Prostate gland (tissue), 2 donors: Measurements from ENCODE around the gene TBX5.

Source experiments
- POLR2A ChIP-seq: fragments of 450-650 bp; IDR thresholded peaks from one replicate; pipeline ENCODE4 v1.6.1; 2016; ENCODE audit warnings: antibody characterized with exemption, mild to moderate bottlenecking
- TF ChIP-seq, protein P1 (sequence below), 4 experiments: fragments of 200-600 bp in 2 of 4; fragments of 450-650 bp in 2 of 4; sonication (generic) in 2 of 4; IDR thresholded peaks; 1 replicate in 3 of 4; 2 replicates in 1 of 4; pipeline ENCODE4 v1.5.1; 2016 to 2019; ENCODE audit warnings: antibody characterized with exemption in 4 of 4, mild to moderate bottlenecking in 2 of 4, moderate library complexity in 2 of 4

DNA sequence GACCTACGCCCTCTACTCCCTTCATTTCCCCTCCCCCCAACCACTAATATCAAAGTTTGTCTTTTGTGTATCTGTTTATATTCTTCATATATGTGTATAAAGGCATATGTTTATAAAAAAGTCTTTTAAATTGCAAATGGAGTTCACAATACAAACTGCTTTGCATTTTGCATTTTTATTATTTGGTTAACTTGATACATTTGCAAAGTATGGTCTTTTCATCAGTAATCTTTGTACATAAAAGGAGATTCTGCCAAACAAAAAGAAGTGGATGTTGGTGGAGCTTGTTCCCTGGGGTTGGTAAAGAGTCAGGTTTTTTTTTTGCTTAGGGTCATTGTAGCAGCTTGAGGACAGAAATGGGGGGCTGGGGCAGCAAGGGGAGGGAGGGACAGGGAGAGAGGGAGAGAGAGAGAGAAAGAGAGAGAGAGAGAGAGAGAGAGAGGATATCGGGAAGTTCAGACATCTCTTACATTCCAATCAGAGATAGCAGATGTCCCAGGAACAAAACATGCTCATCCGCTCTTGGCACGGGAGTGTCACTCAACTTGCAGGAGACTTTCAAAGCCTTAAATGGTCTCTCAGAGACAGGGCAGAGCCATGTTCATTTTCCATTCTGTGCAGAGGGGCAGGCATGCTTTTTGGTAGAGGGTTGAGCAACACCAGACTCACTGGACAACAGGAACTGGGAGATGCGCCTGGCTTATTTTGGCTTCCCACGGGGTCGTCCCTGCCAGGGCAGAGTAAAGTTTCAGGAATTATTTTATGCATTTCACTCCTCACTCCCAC is 44.8 kb upstream of the TBX5 start:
- TF ChIP-seq POLR2A, result no peak
- TF ChIP-seq, protein P1, sequence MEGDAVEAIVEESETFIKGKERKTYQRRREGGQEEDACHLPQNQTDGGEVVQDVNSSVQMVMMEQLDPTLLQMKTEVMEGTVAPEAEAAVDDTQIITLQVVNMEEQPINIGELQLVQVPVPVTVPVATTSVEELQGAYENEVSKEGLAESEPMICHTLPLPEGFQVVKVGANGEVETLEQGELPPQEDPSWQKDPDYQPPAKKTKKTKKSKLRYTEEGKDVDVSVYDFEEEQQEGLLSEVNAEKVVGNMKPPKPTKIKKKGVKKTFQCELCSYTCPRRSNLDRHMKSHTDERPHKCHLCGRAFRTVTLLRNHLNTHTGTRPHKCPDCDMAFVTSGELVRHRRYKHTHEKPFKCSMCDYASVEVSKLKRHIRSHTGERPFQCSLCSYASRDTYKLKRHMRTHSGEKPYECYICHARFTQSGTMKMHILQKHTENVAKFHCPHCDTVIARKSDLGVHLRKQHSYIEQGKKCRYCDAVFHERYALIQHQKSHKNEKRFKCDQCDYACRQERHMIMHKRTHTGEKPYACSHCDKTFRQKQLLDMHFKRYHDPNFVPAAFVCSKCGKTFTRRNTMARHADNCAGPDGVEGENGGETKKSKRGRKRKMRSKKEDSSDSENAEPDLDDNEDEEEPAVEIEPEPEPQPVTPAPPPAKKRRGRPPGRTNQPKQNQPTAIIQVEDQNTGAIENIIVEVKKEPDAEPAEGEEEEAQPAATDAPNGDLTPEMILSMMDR (IDR thresholded peaks at IDR 0.05), result no peak
